Measurements from ENCODE around the gene NANOS3. TPM values are rescaled to one million over a fixed set of nuclear protein-coding genes. Genes with fewer than 3 reads are reported as not detected.

The NANOS3 gene
- total and polyA plus RNA-seq, 2 of the 13 experiments (the other 11 are each of a cell fraction or from before 2014, with no cell fraction given): 0.21 TPM; not detected in 1

- peak; percentile 43; the same call in 1 of the 2 replicates for TF ChIP-seq ARID4A (CRISPR knock-in tag; IDR thresholded peaks at IDR 0.05; ENCODE audit: borderline replicate concordance)
- TF ChIP-seq TEF (CRISPR knock-in tag; IDR thresholded peaks at IDR 0.05): no peak
- TF ChIP-seq MTA3 (CRISPR knock-in tag; IDR thresholded peaks at IDR 0.05): no peak
- TF ChIP-seq POLR2AphosphoS2 (IDR thresholded peaks at IDR 0.05; ENCODE audit: low read depth, low read length): no peak
- TF ChIP-seq ARHGAP35 (CRISPR knock-in tag; IDR thresholded peaks at IDR 0.05; ENCODE audit: borderline replicate concordance): no peak
- no peak for TF ChIP-seq CBX5 (CRISPR knock-in tag; IDR thresholded peaks at IDR 0.05; ENCODE audit: borderline replicate concordance)
- TF ChIP-seq CEBPZ (IDR thresholded peaks at IDR 0.05; ENCODE audit: low read length): no peak
- TF ChIP-seq, protein P1, sequence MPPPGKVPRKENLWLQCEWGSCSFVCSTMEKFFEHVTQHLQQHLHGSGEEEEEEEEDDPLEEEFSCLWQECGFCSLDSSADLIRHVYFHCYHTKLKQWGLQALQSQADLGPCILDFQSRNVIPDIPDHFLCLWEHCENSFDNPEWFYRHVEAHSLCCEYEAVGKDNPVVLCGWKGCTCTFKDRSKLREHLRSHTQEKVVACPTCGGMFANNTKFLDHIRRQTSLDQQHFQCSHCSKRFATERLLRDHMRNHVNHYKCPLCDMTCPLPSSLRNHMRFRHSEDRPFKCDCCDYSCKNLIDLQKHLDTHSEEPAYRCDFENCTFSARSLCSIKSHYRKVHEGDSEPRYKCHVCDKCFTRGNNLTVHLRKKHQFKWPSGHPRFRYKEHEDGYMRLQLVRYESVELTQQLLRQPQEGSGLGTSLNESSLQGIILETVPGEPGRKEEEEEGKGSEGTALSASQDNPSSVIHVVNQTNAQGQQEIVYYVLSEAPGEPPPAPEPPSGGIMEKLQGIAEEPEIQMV (CRISPR knock-in tag; IDR thresholded peaks at IDR 0.05; ENCODE audit: low read depth): 0 out of 2 replicates have a peak, but pooled peaks have one; percentile 34
- TF ChIP-seq, protein P2, sequence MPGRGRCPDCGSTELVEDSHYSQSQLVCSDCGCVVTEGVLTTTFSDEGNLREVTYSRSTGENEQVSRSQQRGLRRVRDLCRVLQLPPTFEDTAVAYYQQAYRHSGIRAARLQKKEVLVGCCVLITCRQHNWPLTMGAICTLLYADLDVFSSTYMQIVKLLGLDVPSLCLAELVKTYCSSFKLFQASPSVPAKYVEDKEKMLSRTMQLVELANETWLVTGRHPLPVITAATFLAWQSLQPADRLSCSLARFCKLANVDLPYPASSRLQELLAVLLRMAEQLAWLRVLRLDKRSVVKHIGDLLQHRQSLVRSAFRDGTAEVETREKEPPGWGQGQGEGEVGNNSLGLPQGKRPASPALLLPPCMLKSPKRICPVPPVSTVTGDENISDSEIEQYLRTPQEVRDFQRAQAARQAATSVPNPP (CRISPR knock-in tag; IDR thresholded peaks at IDR 0.05): no peak
- TF ChIP-seq BHLHE40 (IDR thresholded peaks at IDR 0.05; ENCODE audit: low read length): 0 out of 2 replicates have a peak, but pooled peaks have one; percentile 9
- peak; percentile 40 for TF ChIP-seq JARID2 (CRISPR knock-in tag; IDR thresholded peaks at IDR 0.05; ENCODE audit: insufficient replicate concordance)
- 0 out of 2 replicates have a peak, but pooled peaks have one; percentile 46 for TF ChIP-seq ZBTB25 (CRISPR knock-in tag; IDR thresholded peaks at IDR 0.05)
- TF ChIP-seq HHEX (CRISPR knock-in tag; IDR thresholded peaks at IDR 0.05): no peak
- TF ChIP-seq MAFK (conservative IDR thresholded peaks at IDR 0.05 in 1 of 2, IDR thresholded peaks at IDR 0.05 in 1 of 2; ENCODE audit: low read length in 2 of 2): no peak
- TF ChIP-seq ZNF607 (CRISPR knock-in tag; IDR thresholded peaks at IDR 0.05; ENCODE audit: borderline replicate concordance): 0 out of 2 replicates have a peak, but pooled peaks have one; percentile 33
Observed at GRCh38 chr19:13833330-13834243, 43.3 kb upstream of the NANOS3 start (continued).

Measured in HepG2 (cell line).